Measurements from ENCODE around the gene CAMTA2. TPM values are rescaled to one million over a fixed set of nuclear protein-coding genes. Genes with fewer than 3 reads are reported as not detected.

CAMTA2 gene
- total RNA-seq, 1 experiment from 2014 or later: 9.5 TPM

GRCh38 chr17:4968486-4969046, 18.9 kb downstream of the CAMTA2 start:
- peaks cover 14% of the 10 kb centered on the region for H3K79me2 ChIP-seq (ENCODE audit: low read length)
- H3K36me3 ChIP-seq (ENCODE audit: insufficient read depth, low read length): peaks cover 7% of the 10 kb centered on the region; the same call in 1 of the 2 replicates
- H3K9ac ChIP-seq (ENCODE audit: low read length): peak overlapping the region; percentile 82
- no peaks in the 10 kb centered on the region for H4K20me1 ChIP-seq (ENCODE audit: insufficient read depth, low read depth, low read length)
- no peak for DNase-seq
- peak overlapping the region; percentile 71 for H3K4me3 ChIP-seq (ENCODE audit: low read length)
- H3K9me3 ChIP-seq (ENCODE audit: low read length): no peaks in the 10 kb centered on the region
- H3K9me2 ChIP-seq (replicated peaks; ENCODE audit: insufficient read depth, low read length): no peaks in the 10 kb centered on the region
- H3K4me1 ChIP-seq (ENCODE audit: low read length): peaks cover 24% of the 10 kb centered on the region
- no peak overlapping the region for H2AFZ ChIP-seq (ENCODE audit: low read length)
- no peaks in the 10 kb centered on the region for H3K27me3 ChIP-seq (ENCODE audit: low read length)
- peak overlapping the region; percentile 82 for H3K4me2 ChIP-seq (ENCODE audit: low read depth, low read length, poor library complexity, severe bottlenecking)
- H3K27ac ChIP-seq (ENCODE audit: low read length): no peak overlapping the region

GRCh38 chr17:4967539-4968485, 19.7 kb downstream of the CAMTA2 start, which contains the start of gene SPAG7:
Gene SPAG7 (minus strand): TSS chr17:4967817. CDS start chr17:4967804, 13 bp downstream.
- Histone ChIP-seq H3K36me3 (ENCODE audit: insufficient read depth, low read length) (peaks cover 5% of the 10 kb centered on the region; the same call in 1 of the 2 replicates), H3K4me1 (ENCODE audit: low read length) (peaks cover 24% of the 10 kb centered on the region), H3K79me2 (ENCODE audit: low read length) (peaks cover 14% of the 10 kb centered on the region), H3K4me2 (ENCODE audit: low read depth, low read length, poor library complexity, severe bottlenecking) (peak within 1 kb of the TSS; percentile 82), H3K9me3 (ENCODE audit: low read length) (no peaks in the 10 kb centered on the region), H3K27ac (ENCODE audit: low read length) (peak within 1 kb of the TSS; percentile 74), H3K27me3 (ENCODE audit: low read length) (no peaks in the 10 kb centered on the region), H2AFZ (ENCODE audit: low read length) (peak within 1 kb of the TSS; percentile 65; the same call in 1 of the 2 replicates), H3K4me3 (ENCODE audit: low read length) (peak within 1 kb of the TSS; percentile 71), H3K9me2 (replicated peaks; ENCODE audit: insufficient read depth, low read length) (no peaks in the 10 kb centered on the region), H3K9ac (ENCODE audit: low read length) (peak within 1 kb of the TSS; percentile 84), H4K20me1 (ENCODE audit: insufficient read depth, low read depth, low read length) (no peaks in the 10 kb centered on the region)
- peak; percentile 98 for DNase-seq

- H3K4me3 ChIP-seq (ENCODE audit: low read length): peak overlapping the region; percentile 71
- peak; percentile 99 for DNase-seq
- peak overlapping the region; percentile 65; the same call in 1 of the 2 replicates for H2AFZ ChIP-seq (ENCODE audit: low read length)
- H3K27ac ChIP-seq (ENCODE audit: low read length): peak overlapping the region; percentile 74
- H3K4me1 ChIP-seq (ENCODE audit: low read length): peaks cover 24% of the 10 kb centered on the region
- H3K36me3 ChIP-seq (ENCODE audit: insufficient read depth, low read length): peaks cover 5% of the 10 kb centered on the region; the same call in 1 of the 2 replicates
- H4K20me1 ChIP-seq (ENCODE audit: insufficient read depth, low read depth, low read length): no peaks in the 10 kb centered on the region
- no peaks in the 10 kb centered on the region for H3K9me2 ChIP-seq (replicated peaks; ENCODE audit: insufficient read depth, low read length)
- no peaks in the 10 kb centered on the region for H3K9me3 ChIP-seq (ENCODE audit: low read length)
- H3K27me3 ChIP-seq (ENCODE audit: low read length): no peaks in the 10 kb centered on the region
- peak overlapping the region; percentile 84 for H3K9ac ChIP-seq (ENCODE audit: low read length)
- H3K79me2 ChIP-seq (ENCODE audit: low read length): peaks cover 14% of the 10 kb centered on the region
- H3K4me2 ChIP-seq (ENCODE audit: low read depth, low read length, poor library complexity, severe bottlenecking): peak overlapping the region; percentile 82
Observed at GRCh38 chr17:4966844-4967538, 20.5 kb downstream of the CAMTA2 start.

GRCh38 chr17:4965311-4965986, 22.0 kb downstream of the CAMTA2 start:
- peaks cover 5% of the 10 kb centered on the region; the same call in 1 of the 2 replicates for H3K36me3 ChIP-seq (ENCODE audit: insufficient read depth, low read length)
- no peaks in the 10 kb centered on the region for H4K20me1 ChIP-seq (ENCODE audit: insufficient read depth, low read depth, low read length)
- peaks cover 28% of the 10 kb centered on the region for H3K4me1 ChIP-seq (ENCODE audit: low read length)
- H3K27ac ChIP-seq (ENCODE audit: low read length): no peak overlapping the region
- H3K79me2 ChIP-seq (ENCODE audit: low read length): peaks cover 14% of the 10 kb centered on the region
- no peaks in the 10 kb centered on the region for H3K9me2 ChIP-seq (replicated peaks; ENCODE audit: insufficient read depth, low read length)
- H3K27me3 ChIP-seq (ENCODE audit: low read length): no peaks in the 10 kb centered on the region
- H2AFZ ChIP-seq (ENCODE audit: low read length): no peak overlapping the region
- no peak overlapping the region for H3K4me2 ChIP-seq (ENCODE audit: low read depth, low read length, poor library complexity, severe bottlenecking)
- no peak for DNase-seq
- no peaks in the 10 kb centered on the region for H3K9me3 ChIP-seq (ENCODE audit: low read length)
- no peak overlapping the region for H3K9ac ChIP-seq (ENCODE audit: low read length)
- H3K4me3 ChIP-seq (ENCODE audit: low read length): no peak overlapping the region

- DNase-seq: no peak
- no peak overlapping the region for H3K9ac ChIP-seq (ENCODE audit: low read length)
- H3K79me2 ChIP-seq (ENCODE audit: low read length): peaks cover 3% of the 10 kb centered on the region
- no peaks in the 10 kb centered on the region for H3K27me3 ChIP-seq (ENCODE audit: low read length)
- no peaks in the 10 kb centered on the region for H3K9me2 ChIP-seq (replicated peaks; ENCODE audit: insufficient read depth, low read length)
- no peaks in the 10 kb centered on the region for H4K20me1 ChIP-seq (ENCODE audit: insufficient read depth, low read depth, low read length)
- H3K36me3 ChIP-seq (ENCODE audit: insufficient read depth, low read length): peaks cover 6% of the 10 kb centered on the region
- no peak overlapping the region for H3K4me2 ChIP-seq (ENCODE audit: low read depth, low read length, poor library complexity, severe bottlenecking)
- no peak overlapping the region for H3K27ac ChIP-seq (ENCODE audit: low read length)
- no peak overlapping the region for H2AFZ ChIP-seq (ENCODE audit: low read length)
- H3K4me3 ChIP-seq (ENCODE audit: low read length): no peak overlapping the region
- H3K4me1 ChIP-seq (ENCODE audit: low read length): peaks cover 7% of the 10 kb centered on the region
- H3K9me3 ChIP-seq (ENCODE audit: low read length): no peaks in the 10 kb centered on the region
Observed at GRCh38 chr17:4960279-4960922, 27.1 kb downstream of the CAMTA2 start.

- H3K36me3 ChIP-seq (ENCODE audit: insufficient read depth, low read length): peaks cover 3% of the 10 kb centered on the region; the same call in 1 of the 2 replicates
- H3K9ac ChIP-seq (ENCODE audit: low read length): no peak overlapping the region
- H3K4me2 ChIP-seq (ENCODE audit: low read depth, low read length, poor library complexity, severe bottlenecking): no peak overlapping the region
Observed at GRCh38 chr17:4959261-4959965, 28.1 kb downstream of the CAMTA2 start.

GRCh38 chr17:4958102-4958501, 29.4 kb downstream of the CAMTA2 start:
- DNase-seq: no peak
- Histone ChIP-seq H3K4me3 (ENCODE audit: low read length) (no peak overlapping the region), H3K9me2 (replicated peaks; ENCODE audit: insufficient read depth, low read length) (no peaks in the 10 kb centered on the region), H2AFZ (ENCODE audit: low read length) (no peak overlapping the region), H3K9ac (ENCODE audit: low read length) (no peak overlapping the region), H3K79me2 (ENCODE audit: low read length) (no peaks in the 10 kb centered on the region), H3K4me2 (ENCODE audit: low read depth, low read length, poor library complexity, severe bottlenecking) (no peak overlapping the region), H4K20me1 (ENCODE audit: insufficient read depth, low read depth, low read length) (no peaks in the 10 kb centered on the region), H3K9me3 (ENCODE audit: low read length) (no peaks in the 10 kb centered on the region), H3K27ac (ENCODE audit: low read length) (no peak overlapping the region), H3K27me3 (ENCODE audit: low read length) (no peaks in the 10 kb centered on the region), H3K4me1 (ENCODE audit: low read length) (peaks cover 7% of the 10 kb centered on the region), H3K36me3 (ENCODE audit: insufficient read depth, low read length) (peaks cover 3% of the 10 kb centered on the region; the same call in 1 of the 2 replicates)

More at GRCh38 chr17:4959261-4959965, 28.1 kb downstream of the CAMTA2 start:
- Histone ChIP-seq H4K20me1 (ENCODE audit: insufficient read depth, low read depth, low read length) (no peaks in the 10 kb centered on the region), H3K9me2 (replicated peaks; ENCODE audit: insufficient read depth, low read length) (no peaks in the 10 kb centered on the region), H2AFZ (ENCODE audit: low read length) (no peak overlapping the region), H3K27me3 (ENCODE audit: low read length) (no peaks in the 10 kb centered on the region), H3K27ac (ENCODE audit: low read length) (no peak overlapping the region), H3K79me2 (ENCODE audit: low read length) (no peaks in the 10 kb centered on the region), H3K9me3 (ENCODE audit: low read length) (no peaks in the 10 kb centered on the region), H3K4me1 (ENCODE audit: low read length) (peaks cover 7% of the 10 kb centered on the region), H3K4me3 (ENCODE audit: low read length) (no peak overlapping the region)
- no peak for DNase-seq

Measured in Karpas-422 (cell line).